ENCODE measurements around the gene L3MBTL4.
"Not testable (repeated sequence)": the region's sequence is repeated elsewhere in the genome, so short reads cannot be mapped to it uniquely, and the experiment has no call there.

The L3MBTL4 gene

GRCh38 chr18:6414723-6415417 lies at the start of gene L3MBTL4:
TSS of gene L3MBTL4 (minus strand) at chr18:6414911. CDS start at chr18:6311625, 103,286 bp downstream.
- DNase-seq (ENCODE audit: low read depth in 2 of 2): no peak

DNA sequence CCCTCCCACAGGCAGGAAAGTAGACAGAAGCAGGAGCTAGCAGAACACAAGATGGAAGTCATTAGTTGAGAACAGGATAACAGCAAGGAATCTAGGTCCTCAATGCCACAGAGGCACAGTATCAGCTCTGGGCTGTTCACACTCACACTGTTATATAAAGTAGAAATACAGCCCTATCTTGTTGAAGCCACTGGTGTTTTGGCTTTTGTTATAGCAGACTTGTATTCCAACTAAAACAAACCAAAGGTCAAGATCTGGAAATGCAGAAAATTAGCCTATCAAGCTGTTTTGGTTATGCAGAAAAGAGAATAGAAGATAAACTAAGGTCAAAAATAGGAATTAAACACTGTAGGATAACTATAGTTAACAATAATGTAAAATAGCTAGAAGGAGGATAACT lies 37.5 kb upstream of the L3MBTL4 start:
- DNase-seq (ENCODE audit: low read depth in 2 of 2): no peak

DNA sequence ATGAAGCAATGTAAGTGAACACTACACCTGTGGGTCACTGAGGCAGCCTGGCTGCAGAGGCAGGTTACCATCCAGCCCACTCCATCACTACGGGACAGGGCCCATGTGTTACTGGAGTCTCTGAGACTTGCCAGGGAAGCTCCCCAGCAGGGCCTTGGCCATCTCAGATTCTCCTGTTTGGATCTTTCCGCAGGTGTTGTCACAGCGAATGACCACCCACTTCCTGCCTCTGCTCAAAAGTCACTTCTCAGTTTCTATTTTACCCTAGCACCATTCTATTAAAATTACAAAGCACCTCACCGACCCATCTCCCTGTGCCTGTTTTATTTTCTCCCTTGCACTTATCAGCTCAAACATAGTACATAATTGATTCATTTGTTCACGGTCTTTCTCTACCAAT lies 34.5 kb upstream of the L3MBTL4 start:
- DNase-seq (ENCODE audit: low read depth in 2 of 2): no peak

- no peak for DNase-seq (ENCODE audit: low read depth in 2 of 2)
Observed at GRCh38 chr18:6444466-6445228, 29.9 kb upstream of the L3MBTL4 start.

DNA sequence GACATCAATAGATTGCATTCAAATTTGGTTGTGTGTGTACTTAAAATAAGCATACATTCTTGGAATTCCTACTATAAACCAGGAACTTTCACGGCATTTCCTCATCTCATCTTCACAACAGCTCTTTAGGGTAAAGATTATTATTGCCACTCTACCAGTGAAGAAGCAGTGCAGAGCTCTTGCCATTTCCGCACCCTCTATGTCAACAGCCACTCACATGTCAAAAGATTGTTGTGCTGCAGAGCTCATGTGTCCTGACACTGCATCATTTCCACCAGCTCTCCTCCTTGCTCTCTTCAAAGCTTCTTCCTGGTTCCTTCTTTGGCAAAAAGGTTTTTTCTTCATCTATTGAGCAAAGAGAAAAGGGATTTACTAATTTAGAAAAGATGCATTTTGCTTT lies 26.5 kb upstream of the L3MBTL4 start:
- no peak for DNase-seq (ENCODE audit: low read depth in 2 of 2)

GRCh38 chr18:6437937-6438818 lies 23.5 kb upstream of the L3MBTL4 start:
- no peak for DNase-seq (ENCODE audit: low read depth in 2 of 2)

DNA sequence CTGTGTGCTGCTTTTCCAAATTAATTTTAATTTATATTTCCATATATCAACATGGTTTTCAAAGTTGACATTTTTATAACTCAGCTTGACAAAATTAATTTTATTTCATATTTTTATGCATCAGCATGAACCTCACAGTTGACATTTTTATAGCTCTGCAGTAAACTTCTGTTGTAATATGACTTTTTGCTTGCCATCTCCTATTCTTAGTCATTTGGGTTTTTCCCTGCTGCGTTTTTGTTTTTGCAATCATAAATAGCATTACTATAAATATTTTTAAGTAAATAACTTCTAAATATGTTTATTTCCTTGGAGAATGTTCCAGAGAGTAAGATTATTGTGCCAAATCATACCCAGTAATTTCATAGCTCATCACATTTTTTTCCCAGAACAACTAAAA lies 21.0 kb upstream of the L3MBTL4 start:
- no peak for DNase-seq (ENCODE audit: low read depth in 2 of 2)

DNA sequence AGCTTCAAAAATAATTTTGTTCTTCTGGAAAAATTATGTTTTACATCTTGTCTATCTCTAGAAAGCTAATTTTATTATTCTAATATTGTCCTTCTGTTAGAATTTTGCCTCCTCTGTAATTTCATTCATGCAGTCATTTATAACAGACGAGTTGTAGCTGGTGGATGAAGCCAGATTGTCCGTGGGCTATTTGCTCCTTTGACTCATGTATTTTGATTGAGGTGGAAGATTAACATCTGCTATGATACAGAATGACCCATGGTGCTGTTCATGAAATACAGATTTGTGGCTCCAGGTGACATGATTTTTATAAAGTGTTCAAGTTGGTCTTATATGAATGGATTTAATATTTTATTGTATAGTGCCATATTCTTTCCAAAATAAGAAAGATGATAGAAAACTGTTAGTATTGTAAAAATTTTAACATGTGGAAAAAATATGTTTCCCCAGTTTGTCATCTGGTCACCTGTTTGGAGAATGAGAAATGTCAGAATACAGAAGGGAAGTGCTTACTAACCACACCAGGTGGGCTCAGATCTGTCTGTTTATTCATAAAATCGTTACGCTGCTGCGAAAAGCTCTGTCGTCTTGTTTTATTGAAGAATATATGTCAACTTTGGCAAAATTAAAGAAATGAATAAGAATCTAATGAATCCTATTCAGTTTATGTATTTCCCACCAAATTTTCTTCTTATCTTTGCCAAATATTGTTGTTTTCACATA lies 20.4 kb upstream of the L3MBTL4 start:
- no peak for DNase-seq (ENCODE audit: low read depth in 2 of 2)

GRCh38 chr18:6434481-6434880 lies 19.8 kb upstream of the L3MBTL4 start:
- DNase-seq (ENCODE audit: low read depth in 2 of 2): no peak

GRCh38 chr18:6431659-6432318 lies 17.1 kb upstream of the L3MBTL4 start:
- no peak for DNase-seq (ENCODE audit: low read depth in 2 of 2)

DNA sequence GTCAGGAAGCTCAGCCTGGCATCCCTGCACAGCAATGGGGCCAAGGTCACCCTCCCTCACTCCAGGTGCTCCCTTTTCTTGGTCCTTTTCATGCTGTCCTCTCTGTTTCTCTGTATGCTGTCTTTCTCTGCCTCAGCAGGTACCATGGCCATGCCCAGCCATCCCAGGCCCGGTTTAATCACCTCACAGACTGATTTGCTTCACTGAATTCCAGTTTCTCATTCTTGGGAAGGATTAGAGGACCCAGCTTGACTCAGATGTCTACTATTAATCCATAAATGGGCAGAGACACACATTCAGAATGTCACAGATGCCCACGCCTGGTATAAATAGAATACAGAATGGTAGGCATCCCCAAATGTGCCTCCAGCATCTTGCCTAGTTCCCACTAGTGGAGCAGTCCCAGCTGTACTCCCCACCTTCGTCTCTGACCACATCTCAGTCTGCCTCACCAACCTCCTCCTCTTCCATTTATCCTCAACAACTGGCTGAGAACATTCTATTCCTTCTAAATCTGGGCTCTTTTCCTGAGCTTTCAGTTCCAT lies 14.2 kb upstream of the L3MBTL4 start:
- DNase-seq (ENCODE audit: low read depth in 2 of 2): no peak

DNA sequence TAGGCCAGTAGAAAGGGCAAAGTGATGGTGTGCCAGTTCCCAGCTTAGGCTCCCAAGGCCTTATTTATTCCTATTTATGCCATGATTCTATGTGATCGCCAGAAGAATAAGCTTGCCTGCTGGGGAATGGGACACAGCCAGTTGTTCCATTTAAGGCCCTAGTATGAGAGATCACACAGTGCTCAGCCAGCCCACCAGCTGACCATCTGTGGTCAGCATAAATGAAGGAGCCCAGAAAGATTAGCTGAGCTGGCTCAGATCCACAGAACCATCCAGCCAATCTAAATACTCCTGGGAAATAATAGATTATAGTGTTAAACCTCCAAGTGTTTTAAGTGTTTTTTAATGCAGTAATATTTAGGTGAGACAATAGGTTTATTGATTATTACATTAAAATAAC lies 12.6 kb upstream of the L3MBTL4 start:
- DNase-seq (ENCODE audit: low read depth in 2 of 2): no peak

GRCh38 chr18:6423289-6423688 lies 8.6 kb upstream of the L3MBTL4 start:
- no peak for DNase-seq (ENCODE audit: low read depth in 2 of 2)

- no peak for DNase-seq (ENCODE audit: low read depth in 2 of 2)
Observed at GRCh38 chr18:6414118-6414722, 491 bp downstream of the L3MBTL4 start.

GRCh38 chr18:6413579-6414117 lies 1.1 kb downstream of the L3MBTL4 start:
- no peak for DNase-seq (ENCODE audit: low read depth in 2 of 2)

GRCh38 chr18:6412933-6413472 lies 1.7 kb downstream of the L3MBTL4 start:
- DNase-seq (ENCODE audit: low read depth in 2 of 2): no peak

GRCh38 chr18:6411382-6411781 lies 3.3 kb downstream of the L3MBTL4 start:
- no peak for DNase-seq (ENCODE audit: low read depth in 2 of 2)

GRCh38 chr18:6409933-6410332 lies 4.8 kb downstream of the L3MBTL4 start:
- no peak for DNase-seq (ENCODE audit: low read depth in 2 of 2)

DNA sequence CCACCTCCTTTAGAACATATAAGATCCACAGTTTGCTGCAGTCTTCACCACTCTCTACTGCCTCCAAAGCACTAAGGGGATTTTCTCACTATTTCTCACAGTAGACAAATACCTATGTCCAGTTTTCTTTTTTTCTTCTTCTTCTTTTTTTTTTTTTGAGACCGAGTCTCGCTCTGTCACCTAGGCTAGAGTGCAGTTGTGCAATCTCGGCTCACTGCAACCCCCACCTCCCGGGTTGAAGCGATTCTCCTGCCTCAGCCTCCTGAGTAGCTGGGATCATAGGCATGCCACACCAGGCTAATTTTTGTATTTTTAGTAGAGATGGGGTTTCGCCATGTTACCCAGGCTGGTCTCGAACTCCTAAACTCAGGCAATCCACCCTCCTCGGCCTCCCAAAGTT lies 6.2 kb downstream of the L3MBTL4 start:
- DNase-seq (ENCODE audit: low read depth in 2 of 2): not testable (repeated sequence)

- no peak for DNase-seq (ENCODE audit: low read depth in 2 of 2)
Observed at GRCh38 chr18:6406910-6407470, 7.7 kb downstream of the L3MBTL4 start.

Measured in stimulated activated CD8-positive, alpha-beta memory T cell treated with anti-CD3 and anti-CD28 coated beads, Interleukin-2, amount 100 ng/mL, for 48 hours (primary cell).